Keratinocyte (primary cell): ENCODE results near the gene CGB5.

Experiments used
- CTCF ChIP-seq, 3 experiments: IDR thresholded peaks in 1 of 3; conservative IDR thresholded peaks in 1 of 3; optimal IDR thresholded peaks in 1 of 3; 2 replicates in 2 of 3; 3 replicates in 1 of 3; pipeline versions ENCODE3 to v1.5.1; 2011; ENCODE audit warnings: low read length in 3 of 3, mild to moderate bottlenecking in 3 of 3, moderate library complexity in 2 of 3, control low read depth in 1 of 3, inconsistent platforms in 1 of 3; ENCODE audit not compliant: insufficient read depth in 2 of 3; ENCODE audit errors: extremely low read depth in 1 of 3
- EZH2 ChIP-seq: IDR thresholded peaks from one replicate; pipeline ENCODE4 v1.6.1; 2012; ENCODE audit warnings: inconsistent platforms, mild to moderate bottlenecking, low read length, moderate library complexity

GRCh38 chr19:49065905-49066512, 22.4 kb downstream of the CGB5 start:
- no peak for TF ChIP-seq EZH2
- no peak for TF ChIP-seq CTCF (optimal IDR thresholded peaks at IDR 0.05 in 1 of 3, IDR thresholded peaks at IDR 0.05 in 1 of 3, conservative IDR thresholded peaks at IDR 0.05 in 1 of 3; ENCODE audit: extremely low read depth in 1 of 3, insufficient read depth in 2 of 3, low read length in 3 of 3)
